ENCODE measurements around the gene RNF43.

Gene RNF43

DNA sequence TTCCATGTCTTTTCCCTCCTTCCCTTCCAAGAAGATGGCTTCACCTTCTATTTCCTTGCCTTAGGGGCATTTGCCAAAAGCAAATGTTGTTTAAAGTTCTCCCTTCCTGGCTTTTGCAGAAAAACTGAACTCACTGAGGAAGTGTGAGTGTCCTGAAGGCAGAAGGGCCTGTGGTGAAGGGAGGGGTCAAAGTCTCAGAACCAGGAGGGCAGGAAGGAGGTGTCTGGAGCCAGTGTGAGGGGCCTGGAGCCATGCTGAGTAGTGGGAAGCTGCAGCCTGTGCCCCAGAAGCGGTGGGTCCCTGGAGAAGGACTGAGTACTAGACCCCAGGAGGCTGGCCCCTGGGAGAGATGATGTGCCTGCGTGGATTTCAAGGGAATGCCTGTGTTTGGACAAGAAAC, 41.5 kb downstream of the RNF43 start:
- no peak for DNase-seq (ENCODE audit: low spot score)
- ChIA-PET CTCF (interaction anchor here (0.6 kb wide), 1 partner anchor 110 kb away, joined by 3 read pairs; no protein-coding TSS in a partner anchor), POLR2A (ENCODE audit: low non-redundant PET) (no interaction called here)
- H3K27ac ChIP-seq = no peak overlapping the region
- TF ChIP-seq, protein P1, sequence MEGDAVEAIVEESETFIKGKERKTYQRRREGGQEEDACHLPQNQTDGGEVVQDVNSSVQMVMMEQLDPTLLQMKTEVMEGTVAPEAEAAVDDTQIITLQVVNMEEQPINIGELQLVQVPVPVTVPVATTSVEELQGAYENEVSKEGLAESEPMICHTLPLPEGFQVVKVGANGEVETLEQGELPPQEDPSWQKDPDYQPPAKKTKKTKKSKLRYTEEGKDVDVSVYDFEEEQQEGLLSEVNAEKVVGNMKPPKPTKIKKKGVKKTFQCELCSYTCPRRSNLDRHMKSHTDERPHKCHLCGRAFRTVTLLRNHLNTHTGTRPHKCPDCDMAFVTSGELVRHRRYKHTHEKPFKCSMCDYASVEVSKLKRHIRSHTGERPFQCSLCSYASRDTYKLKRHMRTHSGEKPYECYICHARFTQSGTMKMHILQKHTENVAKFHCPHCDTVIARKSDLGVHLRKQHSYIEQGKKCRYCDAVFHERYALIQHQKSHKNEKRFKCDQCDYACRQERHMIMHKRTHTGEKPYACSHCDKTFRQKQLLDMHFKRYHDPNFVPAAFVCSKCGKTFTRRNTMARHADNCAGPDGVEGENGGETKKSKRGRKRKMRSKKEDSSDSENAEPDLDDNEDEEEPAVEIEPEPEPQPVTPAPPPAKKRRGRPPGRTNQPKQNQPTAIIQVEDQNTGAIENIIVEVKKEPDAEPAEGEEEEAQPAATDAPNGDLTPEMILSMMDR (conservative IDR thresholded peaks at IDR 0.05; ENCODE audit: low read depth) = no peak

DNA sequence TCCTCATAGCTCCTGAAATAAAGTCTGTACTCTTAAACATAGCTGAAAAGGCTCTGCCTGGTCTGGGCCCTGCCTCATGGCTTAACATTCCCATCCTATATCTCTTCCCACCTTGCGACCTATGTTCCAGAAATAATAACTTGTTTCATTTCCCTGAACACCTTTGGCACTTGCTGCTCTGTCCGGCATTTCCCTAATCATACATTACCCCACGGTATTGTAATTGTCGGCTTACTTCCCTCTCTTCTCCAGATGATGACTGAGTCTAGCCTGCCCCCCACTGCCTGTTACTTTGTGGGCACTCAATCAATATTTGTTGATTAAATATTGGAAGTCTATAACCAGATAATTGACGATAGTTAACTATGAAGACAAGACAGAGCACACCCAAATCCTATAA, 42.1 kb downstream of the RNF43 start:
- CTCF ChIA-PET = no interaction called here
- POLR2A ChIA-PET (ENCODE audit: low non-redundant PET) = no interaction called here
- TF ChIP-seq, protein P1 (conservative IDR thresholded peaks at IDR 0.05; ENCODE audit: low read depth) = no peak
- no peak for DNase-seq (ENCODE audit: low spot score)
- H3K27ac ChIP-seq = no peak overlapping the region

DNA sequence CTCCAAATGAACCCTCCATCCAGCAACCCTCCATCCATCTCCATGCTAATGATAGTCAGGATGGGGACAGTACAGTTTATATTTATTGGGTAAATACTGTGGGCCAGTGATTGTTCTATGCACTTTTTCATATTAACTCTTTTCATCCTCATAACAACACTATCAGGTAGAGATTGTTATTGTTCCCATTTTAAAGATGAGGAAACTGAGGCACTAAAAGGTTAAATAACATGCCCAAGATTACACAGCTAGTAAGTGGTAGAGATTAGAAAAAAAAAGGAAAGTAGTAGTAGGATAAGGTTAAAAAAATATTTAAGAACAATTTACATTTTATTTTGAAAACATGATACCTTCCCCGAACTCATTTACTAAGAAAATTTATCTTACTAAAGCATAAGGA, 43.4 kb downstream of the RNF43 start:
- DNase-seq (ENCODE audit: low spot score) = no peak
- ChIA-PET POLR2A (ENCODE audit: low non-redundant PET) (no interaction called here), CTCF (no interaction called here)
- no peak overlapping the region for H3K27ac ChIP-seq
- TF ChIP-seq, protein P1 (conservative IDR thresholded peaks at IDR 0.05; ENCODE audit: low read depth) = no peak

DNA sequence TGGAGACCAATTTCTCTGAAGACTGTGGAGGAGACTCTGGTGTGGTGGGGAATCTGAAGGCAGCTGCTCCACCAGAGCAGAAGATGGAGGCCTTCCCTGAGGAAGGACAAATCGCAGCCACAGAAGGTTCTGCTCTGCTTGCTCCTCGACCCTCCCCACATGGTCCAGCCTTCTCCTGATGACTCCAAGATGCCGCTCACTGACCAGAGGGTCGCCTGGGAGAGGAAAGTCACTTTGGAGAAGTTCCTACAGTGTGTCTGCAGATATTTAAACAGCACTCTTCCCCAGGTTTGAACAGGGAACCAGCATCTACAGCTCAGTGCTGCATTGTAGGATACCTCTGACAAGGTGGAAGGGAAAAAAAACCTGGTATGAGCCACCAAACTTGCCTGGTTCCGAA, 44.3 kb downstream of the RNF43 start:
- no peak overlapping the region for H3K27ac ChIP-seq
- DNase-seq (ENCODE audit: low spot score) = no peak
- ChIA-PET POLR2A (ENCODE audit: low non-redundant PET) (no interaction called here), CTCF (no interaction called here)
- TF ChIP-seq, protein P1 (conservative IDR thresholded peaks at IDR 0.05; ENCODE audit: low read depth) = no peak

DNA sequence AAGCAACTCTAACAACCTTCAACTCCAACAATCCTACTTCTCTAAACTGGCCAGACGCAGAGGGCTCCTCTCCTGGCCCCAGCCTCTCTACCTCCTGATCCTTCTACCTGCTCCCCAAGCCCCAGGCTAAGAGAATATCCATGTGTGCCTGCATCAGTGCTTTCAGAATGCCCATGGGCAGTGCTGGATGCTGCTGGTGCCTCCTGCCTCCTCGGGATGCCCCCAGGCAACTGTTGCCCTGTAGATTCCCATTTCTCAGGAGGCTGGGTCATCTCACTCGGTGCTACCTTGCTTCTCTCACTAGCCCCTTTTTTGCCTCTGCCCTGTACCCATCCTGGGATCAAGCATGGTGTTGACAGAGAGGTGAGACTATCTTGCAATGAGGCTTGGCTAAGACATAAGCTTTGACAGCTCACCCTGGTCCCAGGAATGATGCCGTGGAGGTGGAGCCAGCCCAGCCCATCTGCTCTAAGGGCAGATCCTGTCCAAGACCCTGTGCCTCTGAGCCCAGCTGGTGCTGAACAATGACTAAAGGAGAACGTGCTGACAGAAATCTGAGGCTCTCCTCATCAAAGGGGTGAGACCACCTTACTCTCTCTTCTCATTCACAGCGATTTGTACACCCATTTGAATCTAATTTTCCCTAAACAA, 45.9 kb downstream of the RNF43 start:
- DNase-seq (ENCODE audit: low spot score) = no peak
- no peak overlapping the region for H3K27ac ChIP-seq
- CTCF ChIA-PET = interaction anchor here (0.9 kb wide), 1 partner anchor 9 kb away, joined by 4 read pairs; no protein-coding TSS in a partner anchor
- TF ChIP-seq, protein P1 (conservative IDR thresholded peaks at IDR 0.05; ENCODE audit: low read depth) = no peak
- POLR2A ChIA-PET (ENCODE audit: low non-redundant PET) = no interaction called here

DNA sequence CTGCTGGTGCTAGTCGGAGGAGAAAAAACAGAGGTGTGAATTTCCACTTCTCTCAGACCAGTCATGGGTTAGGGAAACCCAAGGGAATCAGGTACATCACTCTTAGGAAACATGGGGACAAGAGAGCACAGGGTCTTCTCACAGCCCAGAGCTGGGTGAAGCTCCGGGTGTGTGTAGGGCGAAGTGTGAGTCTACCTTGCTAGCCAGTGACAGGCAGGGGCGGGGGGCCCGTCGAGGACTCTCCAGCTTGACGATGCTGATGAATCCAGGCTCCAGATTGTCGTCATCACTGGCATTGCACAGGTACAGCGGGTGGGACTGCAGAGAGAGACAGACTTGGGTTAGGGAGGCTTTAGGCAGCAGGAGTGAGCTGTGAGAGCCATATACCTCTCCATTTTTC, 46.6 kb downstream of the RNF43 start:
- TF ChIP-seq, protein P1 (conservative IDR thresholded peaks at IDR 0.05; ENCODE audit: low read depth) = no peak
- CTCF ChIA-PET = interaction anchor here (0.6 to 0.9 kb wide), 2 partner anchors 8 to 729 kb away, joined by 4 read pairs; no protein-coding TSS in a partner anchor
- DNase-seq (ENCODE audit: low spot score) = no peak
- POLR2A ChIA-PET (ENCODE audit: low non-redundant PET) = no interaction called here
- no peak overlapping the region for H3K27ac ChIP-seq
